MM.1S (cell line): Measurements from ENCODE around the gene TSN.

ENCODE experiments used
- CTCF ChIP-seq: fragments of 300-600 bp; sonication (generic); IDR thresholded peaks from 2 replicates; pipeline ENCODE4 v1.5.1; 2016; ENCODE audit warnings: antibody characterized with exemption, low read length, mixed read lengths
- EZH2 ChIP-seq: fragments of 300-600 bp; sonication (generic); optimal IDR thresholded peaks from 2 replicates; pipeline ENCODE3; 2017; ENCODE audit warnings: low read depth, mild to moderate bottlenecking, antibody characterized with exemption, low read length, mixed read lengths
- EZH2phosphoT487 ChIP-seq: fragments of 300-600 bp; sonication (generic); IDR thresholded peaks from 2 replicates; pipeline ENCODE4 v1.6.1; 2018; ENCODE audit warnings: antibody characterized with exemption, low read length

GRCh38 chr2:121727950-121728349, 27.5 kb upstream of the TSN start:
- TF ChIP-seq CTCF (no peak), EZH2 (no peak), EZH2phosphoT487 (no peak)
